WTC11 (cell line): ENCODE measurements around the gene PHIP.

Experiments used
- CTCF ChIP-seq: fragments of 200-600 bp; IDR thresholded peaks from 2 replicates; pipeline ENCODE4 v1.8.0; 2022; ENCODE audit warnings: antibody characterized with exemption
- ELF4 ChIP-seq: sonication (generic); formaldehyde crosslinking; IDR thresholded peaks from 2 replicates; pipeline ENCODE4 v1.8.1; 2022; ENCODE audit warnings: low read depth, mild to moderate bottlenecking, moderate library complexity, missing genetic modification reagents
- IRF2 ChIP-seq: sonication (generic); formaldehyde crosslinking; IDR thresholded peaks from 2 replicates; pipeline ENCODE4 v1.8.0; 2022; ENCODE audit warnings: low read depth, missing genetic modification reagents, borderline replicate concordance
- MAX ChIP-seq: sonication (generic); formaldehyde crosslinking; IDR thresholded peaks from 2 replicates; pipeline ENCODE4 v1.8.0; 2022; ENCODE audit warnings: mild to moderate bottlenecking, missing genetic modification reagents
- USF2 ChIP-seq: sonication (generic); formaldehyde crosslinking; IDR thresholded peaks from 2 replicates; pipeline ENCODE4 v1.8.1; 2023; ENCODE audit warnings: mild to moderate bottlenecking, missing genetic modification reagents, moderate library complexity
- ZNF121 ChIP-seq: sonication (generic); formaldehyde crosslinking; IDR thresholded peaks from 2 replicates; pipeline ENCODE4 v1.8.0; 2023; ENCODE audit warnings: missing genetic modification reagents
- ZNF138 ChIP-seq: sonication (generic); formaldehyde crosslinking; conservative IDR thresholded peaks from 2 replicates; pipeline ENCODE4 v1.8.1; 2022; ENCODE audit warnings: mild to moderate bottlenecking, moderate library complexity, missing genetic modification reagents
- ZNF532 ChIP-seq: fragments of 250-450 bp; sonication (Bioruptor Pico); IDR thresholded peaks from 2 replicates; pipeline ENCODE4 v1.9.0; 2021; ENCODE audit warnings: mild to moderate bottlenecking, borderline replicate concordance
- ZNF671 ChIP-seq: fragments of 250-450 bp; sonication (Bioruptor Pico); IDR thresholded peaks from 2 replicates; pipeline ENCODE4 v1.8.0; 2021; ENCODE audit warnings: mild to moderate bottlenecking

GRCh38 chr6:78896227-78896626, 181.8 kb downstream of the PHIP start:
- TF ChIP-seq CTCF: no peak
- TF ChIP-seq MAX (CRISPR knock-in tag): no peak
- TF ChIP-seq ELF4: no peak
- no peak for TF ChIP-seq ZNF138 (CRISPR knock-in tag)
- TF ChIP-seq ZNF121: no peak
- no peak for TF ChIP-seq ZNF532 (CRISPR knock-in tag)
- no peak for TF ChIP-seq USF2 (CRISPR knock-in tag)
- no peak for TF ChIP-seq IRF2
- no peak for TF ChIP-seq ZNF671
